GM12878 (cell line): Measurements from ENCODE around the gene SPACDR. TPM values are rescaled to one million over a fixed set of nuclear protein-coding genes. Genes with fewer than 3 reads are reported as not detected.

ENCODE experiments used
- ATF2 ChIP-seq: IDR thresholded peaks from 2 replicates; pipeline ENCODE4 v1.6.1; 2012; ENCODE audit warnings: low read length, inconsistent platforms
- CBX5 ChIP-seq: sonication (generic); IDR thresholded peaks from 2 replicates; pipeline ENCODE4 v1.6.1; 2016; ENCODE audit warnings: low read depth, moderate library complexity, mild to moderate bottlenecking, inconsistent platforms
- FOXM1 ChIP-seq: IDR thresholded peaks from 2 replicates; pipeline ENCODE4 v1.6.1; 2012; ENCODE audit warnings: low read depth, mild to moderate bottlenecking, inconsistent platforms, low read length, moderate library complexity
- GATAD2B ChIP-seq: fragments of 450-650 bp; conservative IDR thresholded peaks from 2 replicates; pipeline ENCODE4 v1.6.1; 2017; ENCODE audit warnings: low read depth, mild to moderate bottlenecking, moderate library complexity
- NR2C1 ChIP-seq: fragments of 450-650 bp; IDR thresholded peaks from 2 replicates; pipeline ENCODE4 v1.6.1; 2017; ENCODE audit warnings: antibody characterized with exemption, mild to moderate bottlenecking, moderate library complexity
- SIN3A ChIP-seq: IDR thresholded peaks from 2 replicates; pipeline ENCODE4 v1.6.1; 2012; ENCODE audit warnings: low read depth, low read length, improper control_type of control experiment
- polyA plus RNA-seq, 11 experiments: library from polyadenylated mRNA; depleted of rRNA in 4 of 11; unstranded in 6 of 11; stranded (reverse) in 5 of 11; fragments of >200 nt; fragmentation: Nextera tagmentation in 4 of 11; fragmentation: Illumina TruSeq in 1 of 11; extraction: Ambion mirVana in 4 of 11; extraction: Trizol in 1 of 11; gene quantifications; 1 replicate in 1 of 11; 2 replicates in 10 of 11; pipeline versions ENCODE4 v1.2.1 to v1.2.3, GENCODE V29; 2011 to 2016; ENCODE audit warnings: inconsistent platforms in 2 of 11, missing spikeins in 2 of 11, low read depth in 1 of 11
- total RNA-seq, 4 experiments: library from RNA; depleted of rRNA in 3 of 4; stranded (reverse); fragments of >200 nt in 3 of 4; fragmentation: Illumina TruSeq in 1 of 4; extraction: Trizol in 1 of 4; gene quantifications; 2 replicates each; pipeline versions ENCODE4 v1.2.1 to v1.2.3, GENCODE V29; 2013 to 2021
- TF ChIP-seq, protein P1 (sequence below): fragments of 450-650 bp; formaldehyde crosslinking; IDR thresholded peaks from 2 replicates; pipeline ENCODE4 v1.4.0; 2020; ENCODE audit warnings: mild to moderate bottlenecking, moderate library complexity

SPACDR gene
- total and polyA plus RNA-seq, 10 of the 15 experiments (the other 5 are each of a cell fraction or from before 2014, with no cell fraction given) = 0.18 to 1.5 (median 0.63) TPM

GRCh38 chr7:100483090-100483721, 19.1 kb upstream of the SPACDR start (continued):
- TF ChIP-seq FOXM1 (no peak), CBX5 (0 out of 2 replicates have a peak, but pooled peaks have one; percentile 52), GATAD2B (peak; percentile 96), SIN3A (0 out of 2 replicates have a peak, but pooled peaks have one; percentile 32), ATF2 (no peak), NR2C1 (peak; percentile 85)
- TF ChIP-seq, protein P1, sequence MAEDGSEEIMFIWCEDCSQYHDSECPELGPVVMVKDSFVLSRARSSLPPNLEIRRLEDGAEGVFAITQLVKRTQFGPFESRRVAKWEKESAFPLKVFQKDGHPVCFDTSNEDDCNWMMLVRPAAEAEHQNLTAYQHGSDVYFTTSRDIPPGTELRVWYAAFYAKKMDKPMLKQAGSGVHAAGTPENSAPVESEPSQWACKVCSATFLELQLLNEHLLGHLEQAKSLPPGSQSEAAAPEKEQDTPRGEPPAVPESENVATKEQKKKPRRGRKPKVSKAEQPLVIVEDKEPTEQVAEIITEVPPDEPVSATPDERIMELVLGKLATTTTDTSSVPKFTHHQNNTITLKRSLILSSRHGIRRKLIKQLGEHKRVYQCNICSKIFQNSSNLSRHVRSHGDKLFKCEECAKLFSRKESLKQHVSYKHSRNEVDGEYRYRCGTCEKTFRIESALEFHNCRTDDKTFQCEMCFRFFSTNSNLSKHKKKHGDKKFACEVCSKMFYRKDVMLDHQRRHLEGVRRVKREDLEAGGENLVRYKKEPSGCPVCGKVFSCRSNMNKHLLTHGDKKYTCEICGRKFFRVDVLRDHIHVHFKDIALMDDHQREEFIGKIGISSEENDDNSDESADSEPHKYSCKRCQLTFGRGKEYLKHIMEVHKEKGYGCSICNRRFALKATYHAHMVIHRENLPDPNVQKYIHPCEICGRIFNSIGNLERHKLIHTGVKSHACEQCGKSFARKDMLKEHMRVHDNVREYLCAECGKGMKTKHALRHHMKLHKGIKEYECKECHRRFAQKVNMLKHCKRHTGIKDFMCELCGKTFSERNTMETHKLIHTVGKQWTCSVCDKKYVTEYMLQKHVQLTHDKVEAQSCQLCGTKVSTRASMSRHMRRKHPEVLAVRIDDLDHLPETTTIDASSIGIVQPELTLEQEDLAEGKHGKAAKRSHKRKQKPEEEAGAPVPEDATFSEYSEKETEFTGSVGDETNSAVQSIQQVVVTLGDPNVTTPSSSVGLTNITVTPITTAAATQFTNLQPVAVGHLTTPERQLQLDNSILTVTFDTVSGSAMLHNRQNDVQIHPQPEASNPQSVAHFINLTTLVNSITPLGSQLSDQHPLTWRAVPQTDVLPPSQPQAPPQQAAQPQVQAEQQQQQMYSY (CRISPR knock-in tag) = no peak
